GM19452 (cell line): ENCODE data around the gene MISP3.

Source experiments
- ATAC-seq: cut with Tn5 transposase; IDR thresholded peaks from one replicate; pipeline ENCODE4 v1.9.1; 2021; ENCODE audit not compliant: unreplicated experiment

The MISP3 gene

DNA sequence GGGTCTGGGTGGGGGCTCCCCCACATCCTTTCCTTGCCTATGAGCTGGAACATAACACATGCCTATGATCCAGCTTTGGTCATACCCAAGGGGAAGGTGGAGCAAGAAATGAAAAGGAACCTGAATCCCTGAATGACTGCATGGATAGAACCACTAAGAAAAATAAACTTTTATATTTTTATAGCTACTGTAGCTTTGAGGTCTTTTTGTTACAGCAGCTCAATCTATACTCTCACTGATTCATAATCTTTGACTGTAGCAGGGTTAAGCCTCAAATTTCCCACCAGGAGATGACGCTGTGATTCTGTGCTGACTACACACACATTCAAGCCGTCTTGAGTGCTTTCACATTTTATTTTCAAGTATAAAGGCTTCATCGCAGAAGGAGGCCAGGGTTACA lies 19.6 kb upstream of the MISP3 start:
- no peak for ATAC-seq

DNA sequence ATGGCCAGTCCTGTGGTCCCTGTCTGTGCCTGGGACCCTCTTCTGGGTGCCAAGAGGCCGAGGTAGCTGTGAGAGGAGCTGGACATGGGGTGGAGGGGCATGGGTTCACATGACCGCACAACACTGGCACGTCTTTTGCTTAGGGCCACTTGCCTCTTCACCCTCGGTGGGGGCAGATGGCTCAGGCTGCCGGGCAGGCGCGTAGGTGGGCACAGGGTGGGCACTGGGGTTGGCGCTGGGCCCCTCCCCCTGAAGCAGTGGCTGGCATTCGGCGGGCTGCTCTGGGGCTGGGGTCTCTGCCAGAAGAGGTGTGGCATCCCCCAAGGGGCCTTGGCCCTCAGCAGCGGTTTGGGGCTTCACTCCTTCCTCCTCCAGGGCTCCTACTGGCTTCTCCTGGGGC lies 19.1 kb upstream of the MISP3 start:
- ATAC-seq = no peak

DNA sequence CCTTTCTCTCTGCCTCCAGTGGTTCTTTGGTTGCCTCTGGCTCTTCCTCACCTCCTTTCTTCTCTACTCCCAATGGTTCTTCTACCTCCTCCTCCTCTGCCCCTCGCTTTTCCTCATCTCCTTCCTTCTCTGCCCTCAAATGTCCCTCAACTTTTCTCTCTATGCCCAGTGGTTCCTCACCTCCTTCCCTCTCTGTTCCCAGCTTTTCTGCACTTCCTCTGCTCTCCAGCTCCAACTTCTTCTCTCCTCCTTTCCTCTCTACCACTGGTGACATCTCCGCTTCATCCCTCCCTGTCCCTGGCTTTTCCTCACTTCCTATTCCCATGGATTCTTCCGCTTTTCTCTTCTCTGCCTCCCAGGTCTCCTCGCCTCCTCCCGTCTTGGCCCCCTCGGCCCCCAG lies 18.5 kb upstream of the MISP3 start:
- ATAC-seq = no peak

DNA sequence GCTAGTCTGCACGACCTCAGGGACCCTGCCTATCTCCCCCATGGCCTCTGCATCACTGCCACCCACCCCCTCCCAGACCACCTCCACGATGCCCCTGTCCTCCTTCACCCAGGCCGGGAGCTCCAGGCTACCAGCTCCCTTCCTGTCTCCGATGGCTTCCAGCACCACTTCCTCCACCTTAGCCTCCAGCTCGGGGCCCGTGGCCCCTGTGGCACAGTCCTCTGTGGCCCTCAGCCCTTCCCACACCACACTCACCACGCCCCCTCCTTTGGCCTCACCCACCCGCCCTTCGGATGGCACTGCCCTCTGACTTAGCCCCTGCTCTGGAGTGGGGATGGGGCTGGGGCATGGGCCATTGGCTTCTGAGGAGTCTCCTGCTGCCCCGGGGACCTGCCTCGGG lies 17.9 kb upstream of the MISP3 start:
- ATAC-seq = no peak

DNA sequence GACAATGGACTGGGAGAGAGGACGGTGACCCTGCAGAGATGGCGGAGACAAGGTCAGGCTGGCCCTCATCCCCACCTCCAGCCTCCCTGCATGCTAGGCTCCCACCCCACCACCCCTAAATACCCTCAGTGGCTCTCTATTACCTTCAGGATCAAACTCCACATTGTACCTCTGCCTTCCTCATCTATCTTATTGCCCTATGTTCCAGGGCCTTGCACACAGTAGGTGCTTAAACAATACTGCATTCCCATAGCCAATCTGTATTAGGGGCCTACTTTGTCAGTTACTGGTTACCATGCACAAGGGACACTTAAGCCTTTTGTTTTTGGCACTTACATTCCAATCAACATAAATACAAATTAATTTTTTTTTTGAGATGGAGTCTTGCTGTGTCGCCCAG lies 17.2 kb upstream of the MISP3 start:
- no peak for ATAC-seq

DNA sequence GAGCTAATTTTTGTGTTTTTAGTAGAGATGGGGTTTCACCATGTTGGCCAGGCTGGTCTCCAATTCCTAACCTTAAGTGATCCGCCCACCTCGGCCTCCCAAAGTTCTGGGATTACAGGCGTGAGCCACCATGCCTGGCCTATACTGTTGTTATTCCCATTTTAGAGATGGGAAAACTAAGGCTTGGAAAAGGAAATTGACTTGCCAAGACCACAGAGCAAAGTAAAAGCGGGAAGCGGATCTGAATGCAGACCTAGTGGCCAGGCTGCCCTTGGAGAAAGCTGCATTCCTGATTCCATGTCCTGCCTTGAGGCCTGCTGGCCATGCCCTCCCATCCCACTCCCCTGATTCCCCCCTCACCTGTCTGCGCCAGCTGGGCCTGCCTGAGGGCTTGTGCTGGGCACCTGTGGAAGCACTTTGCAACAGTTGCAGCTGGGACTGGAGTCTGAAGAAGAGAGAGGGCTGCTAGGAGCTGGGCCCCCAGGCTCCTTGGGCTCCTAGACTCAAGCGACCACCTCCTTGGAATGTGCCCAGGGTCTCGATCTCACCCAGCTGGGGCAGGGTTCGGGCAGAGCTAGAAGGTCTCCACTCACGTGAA lies 16.4 kb upstream of the MISP3 start:
- no peak for ATAC-seq

DNA sequence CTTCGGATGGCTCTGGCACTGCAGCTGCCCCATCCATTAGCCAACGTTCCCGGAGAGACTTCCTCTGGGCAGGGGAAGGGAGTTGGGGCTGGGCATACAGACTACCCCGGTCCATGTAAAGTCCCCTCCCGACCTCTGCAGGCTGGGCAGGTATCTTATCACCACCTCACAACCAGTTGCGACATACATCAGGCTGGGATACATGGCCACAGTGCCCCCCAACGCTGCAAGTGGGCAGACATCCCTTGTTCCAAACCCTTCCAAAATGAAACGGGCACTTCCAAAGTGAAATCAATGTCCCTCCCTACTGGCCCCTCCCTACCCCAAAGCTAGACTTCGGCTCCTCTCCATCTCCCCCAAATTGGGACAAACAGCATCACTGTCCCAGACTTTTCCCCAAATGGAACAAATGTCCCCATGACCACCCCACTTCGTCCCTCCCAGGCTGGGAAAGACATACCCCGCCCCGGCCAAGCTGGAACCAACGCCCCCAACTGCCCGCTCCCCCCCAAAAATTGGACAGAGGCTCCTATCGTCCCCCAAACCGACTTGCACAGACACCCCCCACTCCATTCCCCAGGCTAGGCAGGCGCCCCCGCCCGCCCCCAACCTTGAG lies 15.7 kb upstream of the MISP3 start:
- no peak for ATAC-seq

DNA sequence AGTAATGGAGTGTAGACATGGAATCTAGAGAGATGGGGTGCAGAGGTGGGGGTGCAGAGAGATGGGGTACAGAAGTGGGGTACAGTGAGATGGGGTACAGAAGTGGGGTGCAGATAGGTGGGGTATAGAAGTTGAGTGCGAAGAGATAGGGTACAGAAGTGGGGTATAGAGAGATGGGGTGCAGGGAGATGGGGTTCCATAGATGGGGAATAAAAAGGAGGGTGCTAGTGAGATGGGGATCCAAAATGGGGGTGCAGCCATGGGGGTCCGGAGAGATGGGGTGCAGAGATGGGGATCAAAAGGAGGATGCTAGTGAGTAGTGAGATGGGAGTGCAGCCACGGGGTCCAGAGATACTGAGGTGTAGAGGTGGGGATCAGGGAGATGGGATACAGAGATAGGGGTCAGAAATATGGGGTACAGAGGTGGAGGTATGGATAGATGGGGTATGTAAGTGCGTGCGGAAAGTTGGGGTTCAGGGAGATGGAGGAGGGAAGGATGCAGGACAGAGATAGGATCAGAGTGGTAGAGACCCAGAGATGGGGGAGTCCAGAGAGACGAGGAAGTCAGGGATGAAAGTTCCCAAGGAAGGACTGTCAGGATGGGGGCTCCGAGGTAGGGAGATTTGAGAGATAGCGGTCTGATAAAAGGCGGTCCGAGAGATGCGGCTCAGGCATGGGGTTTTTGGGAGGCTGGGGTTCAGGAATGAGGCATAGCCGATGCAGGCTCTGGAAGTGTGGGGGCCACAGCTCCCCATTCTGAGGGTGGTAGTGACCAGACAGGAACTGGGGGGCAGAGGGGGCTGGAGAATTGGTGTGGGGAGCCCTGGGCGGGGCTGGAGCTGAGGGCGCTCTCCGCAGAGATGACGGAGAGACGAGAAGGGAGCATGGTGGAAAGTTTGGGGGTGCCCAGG lies 14.1 kb upstream of the MISP3 start:
- ATAC-seq = no peak

DNA sequence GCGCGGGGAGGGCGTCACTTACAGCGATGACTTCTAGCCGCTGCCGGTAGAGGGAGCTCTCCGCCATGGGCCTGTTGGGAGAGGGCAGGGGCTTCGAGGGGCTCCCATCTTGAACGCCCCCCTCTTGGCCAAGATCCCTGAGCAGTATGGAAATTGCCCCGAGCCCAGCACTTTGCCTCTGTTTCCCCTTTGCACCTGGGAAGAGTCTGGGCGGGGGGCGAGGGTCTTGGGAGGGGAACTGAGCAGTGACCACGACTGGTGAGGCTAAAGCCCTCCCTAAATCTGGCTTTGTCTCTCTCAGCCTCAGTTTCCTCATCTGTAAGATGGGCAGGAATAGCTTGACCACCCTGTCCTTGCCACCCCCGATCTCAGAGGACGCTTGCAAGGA lies 13.5 kb upstream of the MISP3 start:
- no peak for ATAC-seq

DNA sequence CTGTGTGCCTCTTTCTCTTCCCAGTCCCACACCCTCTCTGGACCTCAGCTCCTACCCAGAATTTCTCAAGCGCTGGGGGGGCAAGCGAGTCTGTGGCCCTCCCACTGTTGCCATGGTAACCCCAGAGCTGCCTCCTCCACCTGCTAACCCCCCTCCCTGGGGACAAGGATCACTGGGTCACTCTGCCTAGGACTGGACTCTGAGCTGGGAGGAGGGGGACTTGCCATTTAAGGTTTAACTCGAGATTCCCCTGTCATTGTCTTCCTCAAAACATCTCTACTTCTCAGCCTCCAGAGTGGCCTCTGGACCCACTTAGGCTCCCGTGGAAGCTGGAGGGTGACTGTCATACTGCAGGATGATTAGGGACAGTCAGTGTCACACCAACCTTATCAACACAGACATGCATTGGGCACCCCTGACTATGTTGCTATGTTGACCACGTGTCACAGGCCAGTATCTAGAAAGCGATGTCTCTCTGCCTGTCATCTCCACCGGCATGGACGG lies 12.9 kb upstream of the MISP3 start:
- ATAC-seq = no peak

DNA sequence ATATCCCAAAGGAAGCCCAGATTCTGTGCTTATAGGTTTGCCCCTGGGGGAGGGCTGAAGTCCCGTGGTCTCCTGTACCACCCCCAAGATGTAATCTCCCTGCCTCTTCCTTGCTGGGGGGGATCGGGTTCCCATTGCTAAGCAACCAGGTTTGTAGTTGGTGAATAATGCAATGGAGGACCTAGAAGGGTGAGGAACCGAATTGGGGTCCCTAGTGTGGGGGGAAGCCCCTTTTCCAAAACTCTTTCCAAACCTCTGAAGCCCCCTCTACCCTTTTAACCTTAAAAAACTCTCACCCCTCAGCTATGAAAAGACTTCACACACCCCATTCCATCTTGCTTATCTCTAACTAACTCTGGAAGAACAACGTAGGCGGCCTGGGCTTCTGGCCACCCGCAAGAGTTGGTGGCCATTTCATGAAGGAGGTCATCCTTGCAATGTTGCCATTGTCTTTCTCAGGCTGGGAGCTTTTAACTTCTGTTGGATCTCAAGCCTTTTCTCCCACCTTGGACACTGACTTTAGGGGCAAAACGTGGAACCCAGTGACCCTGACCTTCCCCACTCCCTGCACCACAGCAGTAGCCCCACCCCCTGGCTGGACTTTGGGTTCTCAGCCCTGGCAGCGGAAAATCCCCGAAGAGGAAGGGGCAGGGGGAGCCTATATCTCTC lies 11.4 kb upstream of the MISP3 start:
- ATAC-seq = no peak

DNA sequence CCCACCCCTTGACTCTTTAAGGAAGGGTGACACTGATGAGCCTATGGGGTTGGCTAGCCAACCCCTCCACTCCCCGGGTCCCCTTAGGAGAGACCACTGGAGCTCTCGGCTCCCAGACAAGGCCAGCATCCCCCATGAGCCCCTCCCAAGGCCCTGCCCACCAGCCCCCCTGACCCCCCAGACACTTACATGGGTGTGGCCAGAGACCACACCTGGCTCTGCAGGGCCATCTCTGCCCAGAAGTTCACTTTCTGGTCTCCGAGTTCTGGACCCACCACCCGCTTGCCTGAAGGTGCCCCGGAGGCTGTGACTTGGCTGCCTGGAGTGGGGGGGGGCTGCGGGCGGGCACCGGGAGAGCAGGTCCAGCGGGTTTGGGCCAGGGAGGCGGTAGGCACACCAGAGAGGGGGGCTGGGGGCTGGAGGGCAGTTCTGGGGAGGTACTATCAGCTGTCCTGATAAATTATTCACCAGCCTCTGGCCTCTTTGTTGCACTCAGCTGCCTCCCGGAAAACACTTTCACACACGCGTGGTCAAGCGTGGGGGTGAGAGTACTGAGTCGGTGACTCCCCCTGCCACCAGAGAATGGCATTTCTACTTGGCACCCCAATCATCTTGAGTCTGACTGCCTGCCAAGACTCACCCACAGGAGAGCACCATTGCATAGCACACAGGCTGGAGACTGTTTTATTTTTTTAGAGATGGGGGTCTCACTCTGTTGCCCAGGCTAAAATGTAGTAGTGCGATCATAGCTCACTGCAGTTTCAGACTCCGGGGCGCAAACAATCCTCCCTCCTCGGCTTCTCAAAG lies 10.6 kb upstream of the MISP3 start, which contains the start of gene PALM3:
Gene PALM3, minus strand, starts transcription at position 326 of the 807 bp plus-strand sequence. Its CDS starts 96 bp downstream, at position 230.
- no peak for ATAC-seq

DNA sequence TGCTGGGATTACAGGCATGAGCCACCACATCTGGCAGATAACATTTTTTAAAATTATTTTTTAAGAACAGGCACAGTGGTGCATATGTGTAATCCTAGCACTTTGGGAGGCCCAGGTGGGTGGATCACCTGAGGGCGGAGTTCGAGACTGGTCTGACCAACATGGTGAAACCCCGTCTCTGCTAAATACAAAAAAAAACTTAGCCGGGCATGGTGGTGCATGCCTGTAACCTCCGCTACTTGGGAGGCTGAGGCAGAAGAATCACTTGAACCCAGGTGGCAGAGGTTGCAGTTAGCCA lies 10.1 kb upstream of the MISP3 start:
- ATAC-seq = no peak

DNA sequence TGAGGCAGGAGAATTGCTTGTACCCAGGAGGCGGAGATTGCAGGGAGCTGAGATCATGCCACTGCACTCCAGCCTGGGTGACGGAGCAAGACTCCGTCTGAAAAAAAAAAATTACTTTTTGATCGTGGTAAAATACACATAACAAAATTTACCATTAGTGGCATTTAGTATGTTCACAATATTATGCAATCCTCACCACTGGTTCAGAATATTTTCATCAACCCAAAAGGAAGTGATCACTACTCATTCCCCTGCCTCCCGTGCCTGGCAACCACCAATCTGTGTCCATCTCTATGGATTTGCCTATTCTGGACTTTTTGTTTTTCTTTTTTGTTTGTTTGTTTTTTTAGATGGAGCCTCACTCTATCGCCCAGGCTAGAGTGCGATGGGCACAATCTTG lies 9.5 kb upstream of the MISP3 start:
- no peak for ATAC-seq

DNA sequence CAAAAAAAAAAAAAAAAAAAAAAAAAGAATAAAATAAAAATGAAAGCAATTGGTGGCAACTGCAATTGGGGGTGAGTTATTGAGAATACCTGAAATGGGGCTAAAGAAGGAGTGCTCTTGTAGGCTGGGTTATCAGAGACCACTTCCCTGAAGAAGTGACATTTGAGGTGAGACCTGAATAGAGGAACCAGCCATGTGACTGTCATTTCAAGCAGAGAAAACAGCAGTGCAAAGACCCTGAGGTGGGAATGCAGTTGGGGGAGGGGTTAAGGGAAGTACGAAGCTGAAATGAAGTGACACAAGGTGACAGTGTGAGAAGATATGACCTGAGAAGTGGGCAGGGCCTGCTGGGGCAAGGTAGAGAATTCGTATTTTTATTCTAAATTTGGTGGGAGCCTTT lies 6.5 kb upstream of the MISP3 start:
- no peak for ATAC-seq

DNA sequence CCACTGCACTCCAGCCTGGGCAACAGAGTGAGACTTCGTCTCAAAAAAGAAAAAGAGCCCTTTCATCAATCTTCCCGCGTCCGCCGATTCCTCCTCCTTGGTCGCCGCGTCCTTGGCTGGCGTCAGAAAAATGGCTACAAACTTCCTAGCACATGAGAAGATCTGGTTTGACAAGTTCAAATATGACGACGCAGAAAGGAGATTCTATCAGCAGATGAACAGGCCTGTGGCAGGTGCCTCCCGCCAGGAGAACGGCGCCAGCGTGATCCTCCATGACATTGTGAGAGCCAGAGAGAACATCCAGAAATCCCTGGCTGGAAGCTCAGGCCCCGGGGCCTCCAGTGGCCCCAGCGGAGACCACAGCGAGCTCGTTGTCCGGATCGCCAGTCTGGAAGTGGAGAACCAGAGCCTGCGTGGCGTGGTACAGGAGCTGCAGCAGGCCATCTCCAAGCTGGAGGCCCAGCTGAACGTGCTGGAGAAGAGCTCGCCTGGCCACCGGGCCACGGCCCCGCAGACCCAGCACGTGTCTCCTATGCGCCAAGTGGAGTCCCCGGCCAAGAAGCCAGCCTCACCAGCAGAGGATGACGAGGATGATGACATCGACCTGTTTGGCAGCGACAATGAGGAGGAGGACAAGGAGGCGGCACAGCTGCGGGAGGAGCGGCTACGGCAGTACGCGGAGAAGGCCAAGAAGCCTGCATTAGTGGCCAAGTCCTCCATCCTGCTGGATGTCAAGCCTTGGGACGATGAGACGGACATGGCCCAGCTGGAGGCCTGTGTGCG lies 2.1 kb upstream of the MISP3 start:
- no peak for ATAC-seq

DNA sequence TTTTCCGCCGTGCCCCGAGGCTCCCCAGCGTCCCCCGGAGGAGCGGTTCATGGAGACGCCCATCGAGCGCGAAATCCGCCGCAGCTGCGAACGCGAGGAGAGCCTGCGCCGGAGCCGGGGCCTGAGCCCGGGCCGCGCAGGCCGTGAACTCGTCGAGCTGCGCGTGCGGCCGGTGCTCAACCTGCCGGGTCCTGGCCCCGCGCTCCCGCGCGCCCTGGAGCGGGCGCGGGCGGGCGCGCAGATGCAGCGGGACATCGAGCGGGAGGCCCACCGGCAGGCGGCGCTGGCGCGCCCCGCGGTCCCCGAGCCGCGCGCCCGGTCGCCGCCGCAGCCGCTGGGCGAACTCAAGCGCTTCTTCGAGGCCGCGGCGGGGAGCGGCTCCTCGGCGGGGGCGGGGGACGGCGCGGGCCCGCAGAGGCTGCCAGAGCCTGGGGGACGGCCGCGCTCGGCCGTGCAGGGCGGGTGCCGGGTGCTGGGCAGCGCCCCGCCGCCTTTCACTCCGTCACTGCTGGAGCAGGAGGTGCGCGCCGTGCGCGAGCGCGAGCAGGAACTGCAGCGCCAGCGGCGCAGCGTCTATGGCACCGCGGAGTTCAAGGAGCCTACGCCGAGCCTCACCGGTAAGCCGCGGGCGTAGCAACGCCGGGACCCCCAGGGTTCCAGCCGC lies 807 bp downstream of the MISP3 start:
- peak; percentile 47 for ATAC-seq

DNA sequence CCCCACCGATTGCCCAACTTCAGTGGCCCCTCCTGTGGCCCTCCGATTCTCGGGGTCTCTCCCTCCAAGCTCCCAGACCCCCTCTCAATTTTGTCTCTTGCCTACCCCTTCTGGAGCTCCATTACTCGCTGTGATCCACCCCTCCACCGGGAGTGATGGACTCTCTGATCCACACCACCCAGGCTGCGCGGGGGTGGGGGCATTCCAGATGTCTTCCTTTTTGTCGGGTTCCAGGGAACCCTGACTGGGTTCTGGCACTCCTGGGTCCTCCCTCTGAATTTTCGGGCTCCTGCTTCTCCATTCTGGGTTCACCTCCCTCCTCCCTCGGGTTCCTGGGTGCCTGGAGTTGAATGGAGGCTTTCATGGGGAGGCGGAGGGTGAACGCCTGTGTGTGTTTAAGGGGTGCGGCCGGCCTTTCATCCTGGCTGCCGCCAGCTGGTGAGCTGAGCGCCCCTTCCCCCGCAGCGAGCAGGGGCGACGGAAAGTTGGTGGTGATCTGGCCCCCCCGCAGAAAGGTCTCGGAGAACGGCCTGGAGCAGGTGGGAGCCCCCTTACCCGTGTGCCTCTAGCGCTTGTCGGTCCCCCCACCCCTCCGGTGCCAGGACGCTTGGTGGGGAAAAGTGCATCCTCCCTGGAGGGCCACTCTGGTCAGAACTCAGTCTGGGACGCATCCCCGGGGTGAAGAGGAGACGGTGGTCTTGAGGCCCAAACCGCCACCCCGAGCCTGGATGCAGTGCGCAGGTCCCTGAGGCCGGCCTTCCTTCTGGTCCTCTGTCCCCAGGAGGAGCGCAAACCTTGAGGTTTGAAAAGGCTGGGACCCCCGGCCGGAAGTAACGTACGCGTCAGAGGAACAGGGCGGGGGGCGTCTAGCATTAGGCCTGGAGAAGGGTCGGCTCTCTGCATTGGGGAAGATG lies 1.6 kb downstream of the MISP3 start:
- ATAC-seq = no peak
